Left renal cortex interstitium (tissue), 4 donors: ENCODE results near the gene IGSF5. TPM values are rescaled to one million over a fixed set of nuclear protein-coding genes. Genes with fewer than 3 reads are reported as not detected.
"Not testable (repeated sequence)": the region's sequence is repeated elsewhere in the genome, so short reads cannot be mapped to it uniquely, and the experiment has no call there.

Source experiments
- DNase-seq, 4 donors: peaks; one replicate each; pipeline ENCODE4 v3.0.0-alpha.2; 2013; ENCODE audit warnings: low read depth in 4 of 4, low spot score in 2 of 4, missing footprints in 1 of 4
- polyA plus RNA-seq, 4 donors: library from polyadenylated mRNA; unstranded; fragments of 120-200 nt; gene quantifications; one replicate each; pipeline ENCODE4 v1.2.1, GENCODE V29; 2013; ENCODE audit not compliant: insufficient read length in 4 of 4

Gene IGSF5
- polyA plus RNA-seq, 4 donors, result 0.65 to 1.3 (median 0.92) TPM

- DNase-seq, result no peak
Measured at GRCh38 chr21:39737376-39738000, 7.5 kb upstream of the IGSF5 start.

GRCh38 chr21:39738566-39738965, 6.4 kb upstream of the IGSF5 start:
- no peak for DNase-seq

DNA sequence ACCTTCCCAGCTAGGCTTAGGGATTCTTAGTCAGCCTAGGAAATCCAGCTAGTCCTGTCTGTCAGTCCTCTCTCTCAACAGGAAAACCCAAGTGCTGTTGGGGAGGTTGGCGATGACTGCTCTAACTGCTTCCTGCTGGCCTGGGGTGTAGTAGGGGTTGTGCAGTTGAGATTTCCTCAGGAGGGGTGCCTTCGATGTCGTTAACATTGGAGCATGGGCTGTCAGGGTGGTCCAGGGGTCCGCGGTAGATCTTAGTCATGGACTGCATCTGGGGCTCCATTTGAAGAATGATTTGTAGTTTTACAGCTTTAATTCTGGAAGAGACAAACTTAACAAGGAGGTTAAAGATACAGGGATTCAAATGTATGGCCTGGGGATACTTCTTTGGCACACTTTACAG, 5.5 kb upstream of the IGSF5 start:
- not testable (repeated sequence) for DNase-seq

DNA sequence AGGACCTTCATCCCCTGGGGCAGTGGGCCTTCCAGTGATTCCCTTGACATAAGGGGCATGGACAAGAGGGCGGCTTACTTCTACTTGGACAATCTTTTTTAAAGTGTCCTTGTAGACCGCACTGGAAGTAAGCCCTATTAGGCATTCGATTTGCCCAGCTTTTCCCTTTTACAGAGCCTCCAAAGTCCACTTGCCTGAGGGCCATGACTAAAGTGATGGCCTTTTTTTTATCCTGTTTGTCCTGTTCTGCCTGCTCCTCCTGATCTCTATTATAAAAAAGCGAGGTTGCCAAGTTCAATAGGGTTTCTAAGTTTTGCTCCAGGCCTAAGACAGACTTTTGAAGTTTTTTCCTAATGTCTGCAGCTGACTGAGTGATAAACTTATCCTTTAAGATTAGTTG, 2.4 kb upstream of the IGSF5 start:
- DNase-seq, result not testable (repeated sequence)

DNA sequence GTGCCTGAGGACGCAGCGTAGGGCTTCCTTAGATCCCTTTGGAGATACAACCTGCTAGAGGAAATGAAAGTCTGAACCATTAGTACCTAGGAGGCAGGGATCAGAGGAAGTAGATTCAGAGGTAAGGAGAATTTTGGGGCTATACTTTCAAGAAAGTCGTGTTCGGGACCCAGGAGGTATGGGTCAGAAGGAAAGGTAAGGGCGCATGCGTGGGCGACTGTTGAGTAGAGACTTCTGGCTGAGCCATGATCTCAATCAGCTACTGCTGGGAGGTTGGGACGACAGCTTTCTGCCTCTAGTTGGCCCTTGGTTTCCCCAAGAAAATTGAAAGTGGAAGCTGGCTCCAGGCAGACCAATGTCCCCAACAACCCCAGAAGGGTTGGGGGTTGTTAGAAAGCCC, 349 bp downstream of the IGSF5 start:
- not testable (repeated sequence) for DNase-seq

DNA sequence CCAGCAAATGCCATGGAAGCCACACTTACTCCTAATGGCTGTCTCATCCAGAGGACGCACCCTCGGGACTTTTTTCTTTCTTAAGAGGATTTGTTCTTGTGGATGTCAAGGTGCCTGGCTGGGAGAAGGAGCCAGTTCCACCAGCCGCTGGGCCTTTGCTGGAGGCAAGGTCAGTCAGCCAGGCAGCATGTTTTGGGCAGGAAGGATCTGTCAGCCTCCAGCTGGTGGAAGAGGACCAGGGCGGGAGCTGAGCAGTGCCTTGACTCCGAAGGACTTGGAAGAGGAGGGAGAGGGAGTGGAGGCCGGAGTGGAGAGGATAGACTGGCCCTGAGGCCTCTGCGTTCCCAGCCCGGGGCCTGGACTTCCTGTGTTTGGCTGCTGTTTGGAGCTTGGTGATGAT, 5.7 kb downstream of the IGSF5 start:
- no peak for DNase-seq

- no peak for DNase-seq
Measured at GRCh38 chr21:39754811-39755210, 9.8 kb downstream of the IGSF5 start.

- no peak for DNase-seq
Measured at GRCh38 chr21:39756285-39756684, 11.3 kb downstream of the IGSF5 start.

DNA sequence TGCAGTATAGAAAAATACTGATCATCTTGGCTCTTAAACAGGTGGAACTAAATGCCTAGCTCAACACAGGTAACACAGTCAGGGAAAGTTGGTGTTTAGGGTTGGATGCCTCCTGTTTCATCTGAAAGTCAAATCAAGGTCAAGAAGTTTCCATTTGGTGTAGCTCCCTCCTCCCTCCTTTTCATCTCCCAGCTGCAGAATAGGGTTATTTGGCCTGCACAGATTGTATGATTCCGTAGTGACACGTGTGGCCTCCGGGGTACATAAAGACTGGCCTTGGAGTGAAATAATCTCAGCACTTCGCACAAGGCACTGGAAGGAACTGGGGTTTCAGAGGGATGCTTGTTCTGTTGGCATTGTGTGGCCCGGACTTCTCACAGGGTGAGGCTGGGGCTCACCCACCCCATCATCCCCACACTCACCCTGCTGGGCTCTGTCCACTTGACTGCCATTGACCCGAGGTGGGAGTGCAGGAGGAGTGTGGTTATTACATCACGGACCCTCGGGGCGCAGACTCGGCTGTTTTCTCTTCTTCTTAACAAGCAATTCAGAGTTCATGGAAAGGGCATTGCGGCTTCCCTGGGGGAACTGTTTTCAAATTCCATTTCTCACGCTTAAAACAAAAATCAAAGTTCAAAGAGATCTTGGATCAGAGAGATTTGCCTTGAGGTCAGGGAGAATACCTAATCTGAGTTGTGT, 18.4 kb downstream of the IGSF5 start:
- peak in 2 of 4 donors; percentile 11 to 27 for DNase-seq

- no peak for DNase-seq
Measured at GRCh38 chr21:39774227-39774626, 29.2 kb downstream of the IGSF5 start.

DNA sequence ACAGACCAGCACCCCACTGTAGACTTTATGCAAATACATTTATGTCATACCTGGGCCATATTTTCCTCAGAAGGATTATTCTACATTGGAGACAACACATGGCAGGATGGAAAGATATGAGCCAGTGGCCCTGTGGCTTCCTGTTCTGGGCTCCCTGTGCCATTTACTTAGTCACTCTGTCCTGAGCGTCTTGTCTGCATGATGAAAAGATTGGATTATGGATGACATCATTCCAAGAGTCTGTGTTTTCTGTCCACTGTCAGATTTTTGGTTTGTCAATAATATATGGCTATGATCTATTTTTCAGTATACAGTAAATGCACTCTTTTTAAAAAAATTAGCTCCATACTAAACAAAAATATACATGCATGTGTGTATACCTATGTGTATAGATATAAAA, 30.8 kb downstream of the IGSF5 start:
- no peak for DNase-seq

- DNase-seq, result no peak
Measured at GRCh38 chr21:39776589-39776988, 31.6 kb downstream of the IGSF5 start.

- DNase-seq, result no peak
Measured at GRCh38 chr21:39781331-39781730, 36.3 kb downstream of the IGSF5 start.

- peak; percentile 74 to 85 (median 79) for DNase-seq
Measured at GRCh38 chr21:39788383-39788782, 43.4 kb downstream of the IGSF5 start.

- no peak for DNase-seq
Measured at GRCh38 chr21:39796466-39796865, 51.5 kb downstream of the IGSF5 start.

- no peak for DNase-seq
Measured at GRCh38 chr21:39799178-39799577, 54.2 kb downstream of the IGSF5 start.

GRCh38 chr21:39800311-39800710, 55.3 kb downstream of the IGSF5 start:
- DNase-seq, result peak in 1 of 4 donors; percentile 13

DNA sequence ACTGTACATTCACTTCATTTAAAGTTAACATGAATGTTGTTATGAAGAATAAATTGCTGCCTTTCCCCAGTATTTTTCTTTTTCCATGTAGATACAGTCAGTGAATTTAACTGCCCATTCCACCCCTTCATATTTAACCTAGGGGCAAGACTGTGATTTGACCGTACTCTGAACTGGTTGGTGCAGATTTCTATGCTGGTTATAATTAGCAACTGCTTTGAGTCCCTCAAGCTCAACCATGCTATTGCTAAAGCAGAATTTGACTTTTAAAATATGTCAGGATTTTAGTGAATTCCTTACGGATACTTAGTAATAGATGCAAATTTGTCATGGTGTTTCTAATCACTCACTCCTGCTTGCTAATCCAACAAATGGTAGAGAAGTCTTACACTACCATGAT, 57.2 kb downstream of the IGSF5 start:
- DNase-seq, result no peak

- no peak for DNase-seq
Measured at GRCh38 chr21:39803393-39803792, 58.4 kb downstream of the IGSF5 start.

DNA sequence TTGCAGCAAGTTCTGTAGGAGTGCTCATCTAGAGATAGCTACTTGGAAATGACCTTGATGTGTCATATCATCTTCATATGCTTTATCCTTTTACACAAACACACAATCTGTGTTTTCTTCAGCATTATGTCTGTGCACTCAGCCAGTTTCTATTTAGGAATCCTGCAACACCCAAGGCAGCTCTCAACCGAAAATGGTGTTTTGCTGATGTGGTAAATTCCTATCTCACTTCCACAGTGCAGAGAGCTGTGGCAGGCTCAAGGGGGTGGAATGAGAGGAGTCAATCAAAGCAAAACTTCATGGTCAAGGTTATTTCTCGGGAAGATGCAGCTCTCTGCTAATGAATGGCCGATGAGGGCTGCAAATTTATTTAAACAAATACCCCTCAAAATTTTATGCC, 59.3 kb downstream of the IGSF5 start:
- no peak for DNase-seq

DNA sequence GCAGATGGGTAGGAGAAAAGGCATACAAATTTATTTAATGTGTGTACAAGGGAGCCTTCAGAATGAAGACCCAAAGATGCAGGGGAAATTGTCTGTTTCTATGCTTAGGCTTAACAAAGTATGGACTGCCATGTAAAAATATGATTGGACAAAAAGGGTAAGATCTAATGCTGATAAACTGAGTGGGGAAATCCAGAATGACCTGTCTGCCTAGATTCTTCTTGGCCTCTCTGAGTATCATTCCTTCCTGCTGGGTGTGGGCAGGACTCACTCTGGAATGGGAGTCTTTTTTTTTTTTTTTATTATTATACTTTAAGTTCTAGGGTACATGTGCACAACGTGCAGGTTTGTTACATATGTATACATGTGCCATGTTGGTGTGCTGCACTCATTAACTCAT, 61.0 kb downstream of the IGSF5 start:
- no peak for DNase-seq

- DNase-seq, result no peak
Measured at GRCh38 chr21:39807738-39808137, 62.8 kb downstream of the IGSF5 start.
